ES-I3 (cell line): ENCODE results near the gene ARID5A.

ENCODE experiments used
- H3K36me3 ChIP-seq: 2 replicates; pipeline ENCODE4 v1.6.1; 2013; ENCODE audit warnings: mild to moderate bottlenecking, low read length, control low read depth, moderate library complexity; ENCODE audit not compliant: insufficient read depth
- H3K4me1 ChIP-seq: 2 replicates; pipeline ENCODE4 v1.6.1; 2013; ENCODE audit warnings: mild to moderate bottlenecking, control low read depth, low read length; ENCODE audit not compliant: insufficient read depth
- H3K9ac ChIP-seq: 2 replicates; pipeline ENCODE4 v1.6.1; 2013; ENCODE audit warnings: low read depth, mild to moderate bottlenecking, low read length, moderate library complexity
- H3K9me3 ChIP-seq: 2 replicates; pipeline ENCODE4 v1.6.1; 2013; ENCODE audit warnings: mild to moderate bottlenecking, low read length, moderate library complexity; ENCODE audit not compliant: control insufficient read depth, insufficient read depth

Gene ARID5A

GRCh38 chr2:96528006-96528699, 8.4 kb upstream of the ARID5A start:
- no peaks in the 10 kb centered on the region for H3K36me3 ChIP-seq
- H3K4me1 ChIP-seq: peaks cover 12% of the 10 kb centered on the region
- peak overlapping the region; percentile 31 for H3K9ac ChIP-seq
- H3K9me3 ChIP-seq: no peaks in the 10 kb centered on the region

DNA sequence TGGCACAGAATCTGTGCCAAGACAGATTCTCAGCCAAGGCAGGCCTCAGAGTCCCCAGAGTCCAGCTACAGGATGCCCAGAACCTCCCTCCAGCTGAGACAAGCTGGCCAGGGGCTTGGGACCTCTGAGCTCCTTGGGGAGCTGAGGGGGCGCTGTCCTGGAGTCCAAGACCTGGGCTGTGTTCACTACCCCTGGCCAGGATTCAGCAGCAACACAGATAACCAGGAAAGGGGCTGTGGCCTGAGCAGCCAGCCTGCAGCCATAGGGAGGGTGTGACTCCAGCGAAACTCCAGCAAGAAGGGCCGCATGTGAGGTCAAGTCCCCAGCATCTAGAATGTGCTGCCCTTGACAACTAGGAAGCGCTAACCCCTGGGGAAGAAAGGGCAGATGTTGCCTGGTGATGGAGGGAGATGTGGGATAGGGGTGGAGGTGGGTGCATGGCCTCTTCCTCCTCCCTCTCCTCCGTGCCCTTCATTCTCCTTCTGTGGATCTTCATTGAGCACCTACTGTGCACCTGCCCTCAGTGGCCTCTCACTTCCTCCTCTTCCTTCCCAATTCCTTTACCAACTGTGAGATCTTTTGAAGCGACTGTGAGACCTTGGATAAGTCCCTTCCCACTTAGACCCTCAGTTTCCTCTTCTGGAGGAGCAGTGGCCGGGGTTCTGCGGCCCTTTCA, 7.7 kb upstream of the ARID5A start:
- Histone ChIP-seq H3K4me1 (peaks cover 19% of the 10 kb centered on the region), H3K9ac (no peak overlapping the region), H3K36me3 (no peaks in the 10 kb centered on the region), H3K9me3 (no peaks in the 10 kb centered on the region)

DNA sequence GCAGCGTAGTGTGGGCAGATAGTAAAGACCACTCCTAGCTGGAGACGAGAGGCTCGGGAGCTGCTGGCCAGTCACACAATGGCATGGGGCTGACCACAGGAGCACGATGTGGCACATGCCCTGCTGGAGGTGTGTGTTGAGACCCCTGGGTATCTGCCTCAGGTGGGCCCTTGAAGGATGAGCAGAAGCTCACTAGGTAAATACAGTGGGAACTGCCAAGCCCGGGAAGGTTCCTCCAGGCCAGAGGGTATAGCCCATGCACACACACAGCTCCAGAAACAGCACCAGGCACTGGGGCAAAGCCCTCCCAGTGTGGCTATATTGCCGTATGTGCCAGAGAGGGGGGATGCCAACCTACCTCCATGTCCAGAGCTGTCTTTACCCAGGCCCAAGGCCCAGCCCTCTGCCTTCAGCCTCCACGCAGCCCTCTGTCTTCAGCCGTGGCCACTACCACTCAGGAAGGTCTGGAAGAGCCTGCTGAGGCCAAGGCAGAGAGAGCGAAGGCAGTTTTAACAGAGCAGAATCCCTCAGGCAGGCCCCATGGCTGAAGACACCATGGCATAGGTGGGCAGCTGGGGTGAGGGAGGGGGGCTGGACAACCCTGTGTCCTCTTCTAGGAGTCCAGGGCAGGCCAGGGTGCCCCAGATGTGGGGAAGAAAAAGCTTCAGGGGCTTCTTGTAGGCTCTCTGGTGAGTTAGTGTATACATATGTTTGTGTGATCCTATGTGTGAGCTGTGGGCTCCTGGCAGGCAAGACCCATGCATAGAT, 7.0 kb upstream of the ARID5A start:
- H3K4me1 ChIP-seq: peaks cover 19% of the 10 kb centered on the region
- H3K9ac ChIP-seq: no peak overlapping the region
- no peaks in the 10 kb centered on the region for H3K36me3 ChIP-seq
- no peaks in the 10 kb centered on the region for H3K9me3 ChIP-seq

GRCh38 chr2:96530144-96530430, 6.5 kb upstream of the ARID5A start:
- H3K4me1 ChIP-seq: peaks cover 19% of the 10 kb centered on the region
- no peak overlapping the region for H3K9ac ChIP-seq
- H3K36me3 ChIP-seq: no peaks in the 10 kb centered on the region
- H3K9me3 ChIP-seq: no peaks in the 10 kb centered on the region

DNA sequence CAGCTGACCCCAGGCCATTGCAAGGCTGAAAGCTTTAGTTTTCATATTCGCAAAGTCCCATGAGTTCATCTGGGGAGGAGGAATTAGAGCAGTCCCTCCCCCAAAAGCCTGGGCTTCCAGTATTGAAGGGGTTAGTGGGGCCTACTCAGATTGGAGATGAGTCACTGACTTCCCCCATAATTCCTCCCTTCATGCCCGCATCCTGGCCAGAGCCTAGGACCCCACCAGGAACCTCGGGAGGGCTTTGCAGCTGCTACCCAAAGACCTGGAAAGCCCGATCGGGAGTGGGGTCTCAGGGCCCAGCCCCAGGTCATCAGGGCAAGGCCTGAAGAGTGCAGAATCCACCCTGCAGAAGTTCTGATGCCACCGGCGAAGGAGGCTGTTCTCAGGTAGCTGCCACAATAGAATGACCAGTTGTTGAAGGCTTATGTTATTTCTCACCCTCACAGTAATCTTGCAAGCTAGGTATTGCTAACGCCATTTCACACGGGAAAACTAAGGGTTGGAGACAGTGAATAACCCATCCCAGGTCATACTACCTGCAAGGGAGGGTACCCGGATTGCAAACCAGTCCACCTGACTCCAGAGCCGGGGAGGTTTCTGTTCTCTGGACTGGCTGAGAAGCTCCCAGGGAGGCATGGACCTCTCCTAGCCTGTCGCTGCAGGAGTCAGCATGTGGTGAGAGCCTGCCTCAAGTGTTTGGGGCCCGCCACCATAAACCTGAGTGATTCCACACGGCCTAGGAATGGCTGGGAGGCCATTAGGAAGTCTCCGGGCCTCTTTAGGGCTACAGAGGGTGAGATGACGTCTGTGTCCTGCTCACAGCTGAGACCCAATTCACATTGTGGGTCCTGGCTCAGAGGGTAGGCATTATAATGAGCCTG, 5.8 kb upstream of the ARID5A start:
- Histone ChIP-seq H3K36me3 (no peaks in the 10 kb centered on the region), H3K4me1 (peaks cover 19% of the 10 kb centered on the region), H3K9me3 (no peaks in the 10 kb centered on the region), H3K9ac (no peak overlapping the region)

- Histone ChIP-seq H3K36me3 (no peaks in the 10 kb centered on the region), H3K4me1 (peaks cover 19% of the 10 kb centered on the region), H3K9me3 (no peaks in the 10 kb centered on the region), H3K9ac (peak overlapping the region; percentile 34; the same call in 1 of the 2 replicates)
These were observed 5.2 kb upstream of the ARID5A start for GRCh38 chr2:96531366-96531765.

DNA sequence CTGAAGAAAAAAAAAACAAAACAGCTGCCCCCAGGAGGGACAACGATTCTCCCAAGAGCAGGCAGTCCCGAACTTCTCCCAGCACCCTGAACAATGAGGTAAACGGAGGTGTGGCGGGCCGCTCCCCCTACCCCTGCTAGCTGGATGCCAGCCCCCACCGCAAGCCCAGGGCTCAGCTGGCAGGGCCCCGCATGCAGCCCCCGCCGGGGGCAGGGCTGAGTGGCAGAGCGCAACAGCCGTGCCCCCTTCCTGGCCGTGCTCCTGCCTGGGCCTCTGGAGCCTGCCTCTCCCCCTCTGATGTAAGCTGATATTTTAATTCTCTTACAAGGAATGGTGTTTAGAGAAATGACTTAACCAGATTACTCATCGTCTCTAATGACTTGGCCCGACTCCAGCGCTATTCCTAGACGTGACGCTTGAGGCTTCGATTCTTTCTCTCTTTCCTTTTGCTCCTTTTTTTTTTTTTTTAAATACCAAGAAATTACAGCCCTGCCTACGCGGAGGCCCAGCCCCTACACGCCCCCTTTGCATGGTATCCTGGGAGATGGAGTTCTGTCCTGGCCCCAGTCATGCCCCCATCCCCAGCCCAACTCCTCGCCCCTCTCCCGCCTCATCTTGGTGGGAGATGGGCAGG, 4.6 kb upstream of the ARID5A start:
- no peaks in the 10 kb centered on the region for H3K9me3 ChIP-seq
- H3K36me3 ChIP-seq: no peaks in the 10 kb centered on the region
- H3K4me1 ChIP-seq: peaks cover 19% of the 10 kb centered on the region
- peak overlapping the region; percentile 34; the same call in 1 of the 2 replicates for H3K9ac ChIP-seq

DNA sequence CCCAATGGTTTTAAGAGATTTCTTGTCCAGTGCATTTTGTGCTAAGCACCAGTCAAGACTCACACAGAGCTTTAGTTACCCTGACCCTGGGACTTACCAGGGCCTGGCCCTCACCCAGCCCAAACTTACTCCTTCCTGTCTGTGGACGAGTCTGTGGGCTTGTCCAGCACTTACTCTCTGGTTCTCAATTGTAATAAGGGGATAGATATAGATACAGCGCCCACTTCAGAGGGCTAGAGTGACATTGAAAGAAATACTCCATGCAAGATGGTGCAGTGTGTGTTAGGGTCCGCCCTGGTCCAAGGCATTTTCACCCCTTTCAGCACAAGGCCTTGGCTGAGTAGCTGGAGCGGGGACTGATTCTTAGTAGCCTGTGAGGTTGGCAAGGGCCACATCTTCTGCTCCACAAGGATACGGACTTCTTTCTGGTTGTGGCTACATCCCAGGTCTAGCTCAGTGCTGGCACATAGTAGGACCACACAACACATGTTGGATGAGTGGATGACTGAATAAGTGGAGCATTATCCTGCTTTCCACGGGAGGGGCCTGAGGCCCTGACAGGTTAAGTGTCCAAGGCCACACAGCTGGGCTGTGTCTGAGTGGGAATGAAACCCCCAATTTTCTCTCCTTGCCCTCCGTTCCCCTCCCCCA, 3.8 kb upstream of the ARID5A start:
- H3K9me3 ChIP-seq: no peaks in the 10 kb centered on the region
- peaks cover 19% of the 10 kb centered on the region for H3K4me1 ChIP-seq
- no peaks in the 10 kb centered on the region for H3K36me3 ChIP-seq
- H3K9ac ChIP-seq: no peak overlapping the region

DNA sequence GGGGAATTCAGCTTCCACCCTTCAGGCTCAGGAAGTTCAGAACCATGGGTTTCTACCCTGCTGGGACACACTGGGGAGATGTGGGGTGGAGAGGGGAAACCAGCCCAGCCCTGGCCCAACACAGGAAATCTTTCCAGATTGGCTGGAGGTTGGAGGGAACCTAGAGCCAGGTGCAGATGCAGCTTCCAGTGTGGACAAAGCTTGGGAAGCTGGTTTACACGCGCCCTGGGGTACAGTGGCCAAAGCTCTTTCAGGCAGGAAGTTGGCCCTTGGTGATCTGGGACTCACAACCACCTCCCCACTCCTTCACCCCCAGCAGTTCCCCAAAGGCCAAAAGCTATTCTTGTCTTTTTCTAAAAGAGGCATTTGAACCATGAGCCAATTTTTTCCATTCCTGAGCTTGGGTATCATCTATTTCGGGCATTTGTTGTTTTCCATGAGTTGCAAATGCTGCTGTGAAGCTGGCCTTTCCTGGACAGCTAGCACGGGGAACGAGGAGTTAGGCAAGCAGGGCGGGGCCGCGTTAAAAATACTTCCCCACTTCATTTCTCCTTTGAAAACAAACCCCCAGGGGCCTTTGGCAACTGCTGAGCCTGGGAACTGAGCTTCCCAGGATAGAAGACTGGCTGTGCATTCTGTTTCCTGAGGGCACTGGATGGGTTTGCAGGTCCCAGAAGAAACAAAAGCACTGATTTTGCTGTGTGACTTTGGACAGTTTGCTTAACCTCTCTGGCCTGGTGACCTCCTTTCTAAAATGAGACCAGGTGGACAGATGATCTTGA, 3.1 kb upstream of the ARID5A start:
- Histone ChIP-seq H3K4me1 (peaks cover 19% of the 10 kb centered on the region), H3K9me3 (no peaks in the 10 kb centered on the region), H3K36me3 (no peaks in the 10 kb centered on the region), H3K9ac (no peak overlapping the region)

- no peak overlapping the region for H3K9ac ChIP-seq
- no peaks in the 10 kb centered on the region for H3K9me3 ChIP-seq
- H3K4me1 ChIP-seq: peaks cover 23% of the 10 kb centered on the region
- no peaks in the 10 kb centered on the region for H3K36me3 ChIP-seq
These were observed 2.4 kb upstream of the ARID5A start for GRCh38 chr2:96534141-96534540.

DNA sequence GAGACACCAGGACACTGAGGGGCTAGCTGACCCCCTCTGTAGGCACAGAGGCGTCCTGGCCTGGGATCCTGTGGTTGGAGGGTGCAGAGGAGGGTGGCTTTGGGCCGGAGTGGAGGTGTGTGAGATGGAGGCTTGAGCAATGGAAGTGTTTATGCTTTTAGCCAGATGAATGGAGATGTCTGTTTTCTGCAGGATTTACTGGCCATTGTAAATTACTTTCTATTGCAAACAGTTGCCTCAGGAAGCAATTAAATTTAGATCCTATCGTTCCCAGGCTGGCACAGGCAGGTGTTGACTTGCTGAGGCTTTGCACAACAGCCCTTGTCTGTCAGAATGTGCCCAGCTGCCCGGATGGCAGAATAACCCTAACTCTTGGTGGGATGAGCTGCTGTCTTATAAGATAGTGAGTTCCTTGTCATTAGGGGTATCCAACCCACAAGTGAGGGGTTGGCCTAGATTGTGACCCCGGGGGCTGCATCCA, 1.8 kb upstream of the ARID5A start:
- Histone ChIP-seq H3K9me3 (no peaks in the 10 kb centered on the region), H3K4me1 (peaks cover 28% of the 10 kb centered on the region), H3K36me3 (no peaks in the 10 kb centered on the region), H3K9ac (no peak overlapping the region)

- H3K4me1 ChIP-seq: peaks cover 34% of the 10 kb centered on the region
- no peaks in the 10 kb centered on the region for H3K9me3 ChIP-seq
- no peak overlapping the region for H3K9ac ChIP-seq
These were observed 1.2 kb upstream of the ARID5A start for GRCh38 chr2:96535331-96535730.

More at GRCh38 chr2:96535331-96535730, 1.2 kb upstream of the ARID5A start:
- no peaks in the 10 kb centered on the region for H3K36me3 ChIP-seq
